Fibroblast of skin of abdomen (primary cell): Measurements from ENCODE around the gene HDGFL2.
A peak's percentile ranks its signal among the peaks of the same experiment; 100 is the strongest.

Experiments used
- DNase-seq: peaks from one replicate; pipeline ENCODE4 v3.0.0-alpha.2; 2013

HDGFL2 gene

DNA sequence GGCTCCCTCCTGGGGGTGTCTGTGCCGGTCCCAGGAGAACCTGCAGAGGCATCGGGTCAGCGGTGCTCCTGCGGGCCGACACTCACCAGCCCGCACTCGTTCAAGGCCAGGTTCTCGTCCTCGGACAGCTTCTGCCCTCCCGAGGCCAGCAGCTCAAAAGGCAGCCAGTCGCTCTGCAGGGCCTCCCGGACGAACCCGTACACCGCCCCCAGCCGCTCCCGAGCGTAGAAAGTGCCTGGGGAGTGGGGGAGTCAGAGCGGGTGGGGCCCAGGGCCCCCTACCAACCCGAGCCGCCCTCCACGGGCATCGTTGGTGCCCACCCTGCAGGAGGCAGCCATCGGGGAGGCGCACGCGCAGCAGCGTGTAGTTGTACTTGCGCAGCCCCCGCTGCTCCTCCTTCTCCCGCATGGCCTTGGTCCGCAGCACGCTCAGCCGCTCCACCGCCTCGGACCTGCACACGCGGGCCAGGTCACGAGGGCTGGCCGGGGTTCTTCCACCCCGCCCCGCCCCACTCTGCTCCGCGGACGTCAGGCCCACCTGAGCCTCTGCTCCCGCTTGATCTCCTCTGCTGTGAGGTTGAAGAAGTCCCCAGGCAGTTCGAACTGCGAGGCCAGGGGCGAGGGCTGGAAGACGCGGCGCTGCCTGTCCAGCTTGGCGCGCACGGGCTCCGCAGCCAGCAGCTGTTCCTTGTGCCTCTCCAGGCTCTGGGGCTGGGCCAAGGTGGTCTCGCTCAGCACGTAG, 26.0 kb upstream of the HDGFL2 start:
- no peak for DNase-seq

- DNase-seq, result no peak
Measured at GRCh38 chr19:4446704-4447200, 25.3 kb upstream of the HDGFL2 start.

DNA sequence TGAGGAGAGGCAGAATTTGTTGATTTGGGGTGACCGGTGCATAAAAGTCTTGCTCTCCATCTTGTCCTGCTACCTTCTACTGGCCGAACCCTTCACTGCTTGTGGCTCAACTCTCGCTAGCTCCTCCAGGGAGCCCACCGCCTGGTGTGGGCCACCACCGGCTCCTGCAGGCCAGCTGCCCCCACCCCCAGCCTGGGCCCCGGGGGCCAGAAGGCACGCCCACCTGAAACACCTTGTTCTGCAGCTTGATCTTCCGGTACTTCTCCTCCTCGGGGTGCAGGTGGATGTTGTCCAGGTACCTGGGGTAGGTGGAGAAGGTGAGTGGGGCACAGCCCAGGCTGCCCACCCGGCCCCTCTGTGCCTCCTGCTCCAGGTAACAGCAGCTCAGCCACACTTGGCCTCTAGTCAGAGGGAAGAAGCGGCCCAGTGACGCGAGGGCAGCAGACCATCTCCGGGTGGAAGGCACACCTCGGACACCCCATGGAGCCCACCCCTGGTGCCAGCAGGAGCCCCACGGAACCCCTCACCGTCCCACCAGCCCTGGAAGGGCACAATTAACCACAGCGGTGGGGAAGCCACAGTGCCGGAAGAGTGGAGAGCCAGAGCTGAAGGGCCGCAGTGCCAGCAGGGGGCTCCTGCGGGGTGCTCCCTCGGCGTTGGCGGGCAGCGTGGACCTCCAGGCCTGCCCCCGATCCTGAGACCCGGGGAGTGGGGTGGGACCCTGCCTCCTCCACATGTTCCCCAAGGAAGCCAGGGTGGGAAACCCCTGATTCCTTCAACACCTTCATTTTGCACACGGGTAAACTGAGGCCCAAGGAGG, 24.6 kb upstream of the HDGFL2 start:
- no peak for DNase-seq

GRCh38 chr19:4448147-4448985, 23.7 kb upstream of the HDGFL2 start:
- no peak for DNase-seq

DNA sequence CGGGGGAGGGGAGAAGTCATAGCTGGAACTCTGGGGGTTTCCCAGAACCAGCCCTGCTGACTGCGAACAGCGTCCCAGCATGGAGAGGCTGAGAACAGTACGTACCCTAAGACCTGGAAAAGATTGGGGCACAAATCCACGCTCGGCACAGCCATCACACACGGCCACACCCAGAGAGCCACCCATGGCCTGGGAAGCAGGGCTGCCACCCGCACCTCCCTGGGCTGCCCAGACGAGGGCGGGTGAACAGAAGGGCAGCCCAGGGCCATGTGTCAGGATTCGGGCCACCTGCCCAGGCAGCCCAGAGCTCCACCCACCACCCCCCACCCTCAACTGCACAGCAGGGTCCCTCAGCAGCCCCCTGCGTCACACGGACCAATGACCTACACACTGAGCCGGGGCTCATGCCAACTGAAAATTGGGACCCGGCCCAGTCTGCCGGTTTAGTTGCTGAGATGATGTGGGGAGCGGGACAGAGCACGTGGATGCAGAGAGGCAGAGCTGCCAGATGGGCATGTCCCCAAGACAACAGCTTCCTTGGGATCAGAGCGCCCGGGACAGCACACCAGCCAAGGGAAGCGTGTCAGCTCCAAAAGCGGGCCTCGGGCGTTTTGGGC, 23.0 kb upstream of the HDGFL2 start:
- no peak for DNase-seq

DNA sequence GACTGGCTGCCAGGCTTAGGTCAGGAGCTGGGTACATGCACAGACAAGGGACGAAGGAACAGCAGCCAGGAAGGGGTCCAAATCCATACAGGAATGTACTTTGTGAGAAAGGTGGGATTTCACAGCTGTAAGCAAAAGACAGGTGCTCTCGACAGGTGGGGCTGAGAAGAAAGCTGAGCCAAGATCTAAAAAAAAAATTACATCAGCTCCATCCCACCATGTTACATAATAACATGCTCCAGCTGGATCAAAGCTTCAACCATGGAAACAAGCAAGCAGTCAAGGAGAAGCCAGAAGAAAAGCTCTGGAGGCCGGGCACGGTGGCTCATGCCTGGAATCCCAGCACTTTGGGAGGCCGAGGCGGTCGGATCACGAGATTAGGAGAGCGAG, 22.5 kb upstream of the HDGFL2 start:
- DNase-seq, result no peak

- no peak for DNase-seq
Measured at GRCh38 chr19:4452230-4452990, 19.7 kb upstream of the HDGFL2 start.

DNA sequence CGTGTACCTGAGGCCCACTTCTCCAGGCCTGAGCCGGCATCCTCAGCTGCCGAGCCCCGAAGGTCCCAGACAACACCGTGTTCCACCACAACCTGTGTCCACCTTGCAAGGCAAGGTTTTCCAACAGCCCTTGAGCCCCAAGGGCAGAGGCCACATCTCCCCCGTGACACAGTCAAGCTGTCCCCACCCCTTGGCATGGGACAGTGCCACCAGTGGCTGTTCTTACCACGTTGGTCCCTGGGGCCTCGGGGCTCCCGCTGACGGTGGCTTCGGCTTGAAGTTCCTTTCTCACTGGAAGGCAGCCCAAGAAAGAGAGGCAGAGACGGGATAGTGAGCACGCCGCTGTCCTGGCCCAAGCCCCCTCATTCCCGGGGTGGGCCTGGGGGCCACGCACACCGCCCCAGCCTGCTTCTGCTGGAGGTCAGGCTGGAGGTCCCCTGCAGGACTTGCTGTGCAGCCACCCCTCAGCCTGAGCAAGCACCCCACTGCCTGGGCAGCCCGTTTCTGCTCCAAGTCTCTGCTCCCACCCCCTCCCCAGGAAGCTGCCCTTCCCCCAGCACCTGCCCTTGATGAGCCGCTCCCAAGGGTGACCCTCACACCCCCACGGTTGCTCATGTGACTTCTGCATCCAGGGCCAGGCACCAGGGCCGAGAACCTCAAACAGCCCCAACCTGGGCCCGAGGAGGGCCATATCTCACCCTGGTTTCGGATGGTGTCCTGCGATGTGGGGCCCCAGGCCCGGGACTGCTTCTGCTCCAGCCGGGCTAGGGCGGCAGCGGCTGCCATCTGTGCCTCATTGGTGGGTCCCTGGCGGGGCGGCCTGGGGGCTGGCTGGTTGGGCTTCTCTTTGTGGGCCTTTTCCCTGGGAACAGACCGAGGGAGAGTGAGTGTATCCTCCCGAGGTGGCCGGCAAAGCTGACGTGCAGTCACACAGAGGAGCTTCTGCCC, 18.6 kb upstream of the HDGFL2 start:
- DNase-seq, result no peak

GRCh38 chr19:4454747-4455718, 17.1 kb upstream of the HDGFL2 start:
- peak; percentile 61 for DNase-seq

GRCh38 chr19:4455719-4456475, 16.2 kb upstream of the HDGFL2 start:
- DNase-seq, result peak; percentile 65

- peak; percentile 76 for DNase-seq
Measured at GRCh38 chr19:4456476-4456842, 15.6 kb upstream of the HDGFL2 start.

GRCh38 chr19:4456843-4457653, 15.0 kb upstream of the HDGFL2 start:
- peak; percentile 74 for DNase-seq

DNA sequence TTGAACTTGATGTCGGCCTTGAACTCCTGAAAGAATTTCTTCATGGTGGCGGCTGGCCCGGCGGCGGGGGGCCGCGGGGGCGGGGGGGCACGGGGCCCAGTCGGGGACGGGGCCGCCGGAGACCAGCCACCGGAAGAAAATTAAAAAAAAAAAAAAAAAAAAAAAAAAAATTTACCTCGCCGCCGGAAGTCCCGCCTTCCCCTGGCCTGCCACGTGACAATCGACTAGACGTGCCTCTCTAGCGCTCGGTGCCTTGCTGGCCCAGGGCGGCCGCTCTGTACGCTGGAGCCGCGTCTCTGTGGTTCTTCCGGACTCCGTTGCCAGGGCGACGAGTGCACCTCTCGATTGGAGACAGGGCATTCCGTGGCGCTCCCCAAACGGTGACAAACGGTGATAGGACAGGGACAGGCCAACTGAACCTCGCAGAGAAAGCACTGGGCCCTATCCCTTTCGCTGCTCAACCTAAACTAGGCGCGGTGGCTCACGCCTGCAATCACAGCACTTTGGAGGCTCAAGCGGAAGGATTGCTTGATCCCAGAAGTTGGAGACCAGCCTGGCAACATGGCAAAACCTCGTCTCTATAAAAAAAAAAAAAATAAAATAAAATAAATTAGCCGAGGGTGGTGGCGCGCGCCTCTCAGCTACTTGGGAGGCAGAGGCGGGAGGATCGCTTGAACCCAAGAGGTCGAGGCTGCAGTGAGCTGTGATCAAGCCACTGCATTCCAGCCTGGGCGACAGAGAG, 14.3 kb upstream of the HDGFL2 start, which contains the start of gene UBXN6:
Gene UBXN6, minus strand, starts transcription at position 141 of the 742 bp plus-strand sequence. Its CDS starts 97 bp downstream, at position 44.
- DNase-seq, result peak; percentile 99

DNA sequence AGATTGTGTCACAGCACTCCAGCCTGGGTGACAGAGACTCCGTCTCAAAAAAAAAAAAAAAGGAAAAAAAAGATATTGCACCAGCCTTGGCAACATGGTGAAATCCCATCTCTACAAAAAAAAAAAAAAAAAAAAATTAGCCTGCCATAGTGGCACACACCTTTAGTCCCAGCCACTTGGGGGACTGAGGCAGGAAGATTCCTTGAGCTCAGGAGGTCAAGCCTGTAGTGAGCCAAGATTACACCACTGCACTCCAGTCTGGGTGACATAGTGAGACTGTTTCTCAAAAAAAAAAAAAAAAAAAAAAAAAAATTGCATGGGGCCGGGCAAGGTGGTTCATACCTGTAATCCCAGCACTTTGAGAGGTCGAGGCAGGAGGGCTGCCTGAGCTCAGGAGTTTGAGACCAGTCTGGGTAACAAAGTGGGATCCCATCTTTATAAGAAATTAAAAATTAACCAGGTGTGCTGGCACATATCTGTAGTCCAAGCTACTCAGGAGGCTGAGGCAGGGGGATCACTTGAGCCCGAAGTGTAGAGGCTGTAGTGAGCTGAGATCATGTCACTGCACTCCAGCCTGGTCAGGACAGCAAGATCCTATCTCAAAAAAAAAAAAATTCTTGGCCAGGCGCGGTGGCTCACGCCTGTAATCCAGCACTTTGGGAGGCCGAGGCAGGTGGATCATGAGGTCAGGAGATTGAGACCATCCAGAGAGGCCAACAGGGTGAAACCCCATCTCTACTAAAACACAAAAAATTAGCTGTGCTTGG, 7.1 kb upstream of the HDGFL2 start:
- DNase-seq, result no peak

DNA sequence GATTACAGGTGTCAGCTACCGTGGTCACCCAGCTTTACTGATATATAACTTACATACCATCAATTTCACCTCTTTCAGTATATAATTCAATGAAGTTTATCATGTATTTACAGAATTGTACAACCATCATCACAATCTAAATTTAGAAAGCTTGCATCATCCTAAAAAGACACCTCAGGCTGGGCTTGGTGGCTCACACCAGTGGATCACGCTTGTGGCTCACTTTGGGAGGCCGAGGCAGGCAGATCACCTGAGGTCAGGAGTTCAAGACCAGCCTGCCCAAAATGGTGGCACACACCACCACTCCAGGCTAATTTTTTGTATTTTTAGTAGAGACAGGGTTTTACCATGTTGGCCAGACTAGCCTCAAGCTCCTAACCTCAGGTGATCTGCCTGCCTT, 4.3 kb upstream of the HDGFL2 start:
- no peak for DNase-seq
